Measurements from ENCODE around the gene ARMH1.
"Not testable (repeated sequence)": the region's sequence is repeated elsewhere in the genome, so short reads cannot be mapped to it uniquely, and the experiment has no call there.

Gene ARMH1

GRCh38 chr1:44688760-44689446, 14.4 kb downstream of the ARMH1 start:
- no peak overlapping the region for H3K27ac ChIP-seq
- no peak overlapping the region for H3K4me3 ChIP-seq

- H3K4me3 ChIP-seq = no peak overlapping the region
- H3K27ac ChIP-seq = no peak overlapping the region
These were observed 14.9 kb downstream of the ARMH1 start for GRCh38 chr1:44689447-44689765.

GRCh38 chr1:44693159-44693558, 18.6 kb downstream of the ARMH1 start:
- Histone ChIP-seq H3K4me3 (no peak overlapping the region), H3K27ac (no peak overlapping the region)

- H3K4me3 ChIP-seq = no peak overlapping the region
These were observed 19.4 kb downstream of the ARMH1 start for GRCh38 chr1:44693900-44694299.

GRCh38 chr1:44694863-44695478, 20.5 kb downstream of the ARMH1 start:
- no peak overlapping the region for H3K4me3 ChIP-seq
- H3K27ac ChIP-seq = no peak overlapping the region

More at GRCh38 chr1:44693900-44694299, 19.4 kb downstream of the ARMH1 start:
- no peak overlapping the region for H3K27ac ChIP-seq

- Histone ChIP-seq H3K4me3 (no peak overlapping the region), H3K27ac (no peak overlapping the region)
These were observed 21.2 kb downstream of the ARMH1 start for GRCh38 chr1:44695671-44696070.

- Histone ChIP-seq H3K4me3 (no peak overlapping the region), H3K27ac (no peak overlapping the region)
These were observed 21.6 kb downstream of the ARMH1 start for GRCh38 chr1:44696101-44696500.

- H3K4me3 ChIP-seq = no peak overlapping the region
- H3K27ac ChIP-seq = peak overlapping the region in 1 of 21 experiments; percentile 21
These were observed 22.4 kb downstream of the ARMH1 start for GRCh38 chr1:44696789-44697345.

GRCh38 chr1:44698138-44698537, 23.6 kb downstream of the ARMH1 start:
- Histone ChIP-seq H3K4me3 (no peak overlapping the region), H3K27ac (no peak overlapping the region)

- not testable (repeated sequence) for H3K27ac ChIP-seq, H3K4me3 ChIP-seq
These were observed 24.9 kb downstream of the ARMH1 start for GRCh38 chr1:44699375-44699774.

- no peak overlapping the region for H3K27ac ChIP-seq
- H3K4me3 ChIP-seq = no peak overlapping the region
These were observed 26.1 kb downstream of the ARMH1 start for GRCh38 chr1:44700573-44700972.

GRCh38 chr1:44701141-44701573, 26.6 kb downstream of the ARMH1 start:
- no peak overlapping the region for H3K27ac ChIP-seq

GRCh38 chr1:44705470-44705869, 31.0 kb downstream of the ARMH1 start:
- no peak overlapping the region for H3K4me3 ChIP-seq
- H3K27ac ChIP-seq = no peak overlapping the region

More at GRCh38 chr1:44701141-44701573, 26.6 kb downstream of the ARMH1 start:
- H3K4me3 ChIP-seq = no peak overlapping the region

GRCh38 chr1:44705938-44706337, 31.4 kb downstream of the ARMH1 start:
- Histone ChIP-seq H3K27ac (no peak overlapping the region), H3K4me3 (no peak overlapping the region)

- H3K4me3 ChIP-seq = no peak overlapping the region
- H3K27ac ChIP-seq = peak overlapping the region in 6 of 21 experiments; percentile 40 to 78 (median 46)
These were observed 32.8 kb downstream of the ARMH1 start for GRCh38 chr1:44707112-44707881.

- Histone ChIP-seq H3K4me3 (no peak overlapping the region), H3K27ac (peak overlapping the region in 3 of 21 experiments; percentile 42 to 78 (median 47))
These were observed 33.7 kb downstream of the ARMH1 start for GRCh38 chr1:44707959-44708831.

GRCh38 chr1:44713321-44713781, 38.8 kb downstream of the ARMH1 start:
- Histone ChIP-seq H3K27ac (no peak overlapping the region), H3K4me3 (no peak overlapping the region)

GRCh38 chr1:44714532-44714931, 40.0 kb downstream of the ARMH1 start:
- Histone ChIP-seq H3K27ac (peak overlapping the region in 2 of 21 experiments; percentile 7 to 56), H3K4me3 (no peak overlapping the region)

- H3K4me3 ChIP-seq = no peak overlapping the region
- peak overlapping the region in 2 of 21 experiments; percentile 7 to 56 for H3K27ac ChIP-seq
These were observed 40.5 kb downstream of the ARMH1 start for GRCh38 chr1:44714944-44715571.
